OCI-LY3 (cell line): ENCODE data around the gene NCDN.
"Not testable (repeated sequence)": the region's sequence is repeated elsewhere in the genome, so short reads cannot be mapped to it uniquely, and the experiment has no call there.

ENCODE experiments used
- H2AFZ ChIP-seq: fragments of 200-600, 300-600 bp; shearing (Covaris generic); 2 replicates; pipeline ENCODE4 v1.6.0; 2014; ENCODE audit warnings: antibody characterized with exemption, low read depth, low read length
- H3K27ac ChIP-seq: fragments of 200-600, 300-600 bp; sonication (generic); 2 replicates; pipeline ENCODE4 v1.5.1; 2014; ENCODE audit warnings: mild to moderate bottlenecking, low read length, moderate library complexity, mixed read lengths
- H3K27me3 ChIP-seq: fragments of 200-600, 300-600 bp; sonication (generic); 2 replicates; pipeline ENCODE4 v1.6.1; 2014; ENCODE audit warnings: low read depth, low read length, mixed read lengths
- H3K36me3 ChIP-seq: fragments of 200-600, 300-600 bp; sonication (generic); replicated peaks from 2 replicates; pipeline ENCODE3; 2014; ENCODE audit warnings: low read depth, low read length, mixed read lengths
- H3K4me1 ChIP-seq: fragments of 300-600, 200-600 bp; sonication (generic); 2 replicates; pipeline ENCODE4 v1.6.1; 2014; ENCODE audit warnings: low read length, mixed read lengths
- H3K4me2 ChIP-seq: fragments of 200-600, 300-600 bp; sonication (generic); 2 replicates; pipeline ENCODE4 v1.6.1; 2014; ENCODE audit warnings: low read length, mixed read lengths
- H3K4me3 ChIP-seq: fragments of 300-600, 200-600 bp; sonication (generic); 2 replicates; pipeline ENCODE4 v1.5.1; 2014; ENCODE audit warnings: antibody characterized with exemption, mild to moderate bottlenecking, low read length, moderate library complexity
- H3K79me2 ChIP-seq: fragments of 300-600, 200-600 bp; shearing (Covaris generic); 2 replicates; pipeline ENCODE4 v1.6.1; 2014; ENCODE audit warnings: mild to moderate bottlenecking, low read length, mixed read lengths
- H3K9ac ChIP-seq: fragments of 300-600, 200-600 bp; shearing (Covaris generic); 2 replicates; pipeline ENCODE4 v1.6.0; 2014; ENCODE audit warnings: mild to moderate bottlenecking, low read length, moderate library complexity
- H3K9me3 ChIP-seq: fragments of 200-600, 300-600 bp; shearing (Covaris generic); 2 replicates; pipeline ENCODE4 v1.6.1; 2014; ENCODE audit warnings: low read length, mixed read lengths; ENCODE audit not compliant: insufficient read depth
- H4K20me1 ChIP-seq: fragments of 200-600, 300-600 bp; sonication (generic); 2 replicates; pipeline ENCODE4 v1.6.1; 2016; ENCODE audit warnings: low read length, mixed read lengths; ENCODE audit not compliant: insufficient read depth
- EZH2phosphoT487 ChIP-seq: fragments of 200-600 bp; shearing (Covaris generic); IDR thresholded peaks from 2 replicates; pipeline ENCODE4 v1.6.1; 2018; ENCODE audit warnings: antibody characterized with exemption, mixed run types, low read depth
- TF ChIP-seq, protein P1 (sequence below): fragments of 200-600, 300-600 bp; sonication (generic); IDR thresholded peaks from 2 replicates; pipeline ENCODE4 v1.5.1; 2014; ENCODE audit warnings: antibody characterized with exemption, low read length, low read depth

Gene NCDN

DNA sequence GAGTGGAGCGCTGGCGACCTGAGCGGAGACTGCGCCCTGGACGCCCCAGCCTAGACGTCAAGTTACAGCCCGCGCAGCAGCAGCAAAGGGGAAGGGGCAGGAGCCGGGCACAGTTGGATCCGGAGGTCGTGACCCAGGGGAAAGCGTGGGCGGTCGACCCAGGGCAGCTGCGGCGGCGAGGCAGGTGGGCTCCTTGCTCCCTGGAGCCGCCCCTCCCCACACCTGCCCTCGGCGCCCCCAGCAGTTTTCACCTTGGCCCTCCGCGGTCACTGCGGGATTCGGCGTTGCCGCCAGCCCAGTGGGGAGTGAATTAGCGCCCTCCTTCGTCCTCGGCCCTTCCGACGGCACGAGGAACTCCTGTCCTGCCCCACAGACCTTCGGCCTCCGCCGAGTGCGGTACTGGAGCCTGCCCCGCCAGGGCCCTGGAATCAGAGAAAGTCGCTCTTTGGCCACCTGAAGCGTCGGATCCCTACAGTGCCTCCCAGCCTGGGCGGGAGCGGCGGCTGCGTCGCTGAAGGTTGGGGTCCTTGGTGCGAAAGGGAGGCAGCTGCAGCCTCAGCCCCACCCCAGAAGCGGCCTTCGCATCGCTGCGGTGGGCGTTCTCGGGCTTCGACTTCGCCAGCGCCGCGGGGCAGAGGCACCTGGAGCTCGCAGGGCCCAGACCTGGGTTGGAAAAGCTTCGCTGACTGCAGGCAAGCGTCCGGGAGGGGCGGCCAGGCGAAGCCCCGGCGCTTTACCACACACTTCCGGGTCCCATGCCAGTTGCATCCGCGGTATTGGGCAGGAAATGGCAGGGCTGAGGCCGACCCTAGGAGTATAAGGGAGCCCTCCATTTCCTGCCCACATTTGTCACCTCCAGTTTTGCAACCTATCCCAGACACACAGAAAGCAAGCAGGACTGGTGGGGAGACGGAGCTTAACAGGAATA is 19.7 kb downstream of the NCDN start:
- no peaks in the 10 kb centered on the region for H3K79me2 ChIP-seq
- H3K27me3 ChIP-seq = no peaks in the 10 kb centered on the region
- H3K36me3 ChIP-seq = no peaks in the 10 kb centered on the region
- H3K9ac ChIP-seq = no peak overlapping the region
- no peaks in the 10 kb centered on the region for H4K20me1 ChIP-seq
- H2AFZ ChIP-seq = no peak overlapping the region
- H3K9me3 ChIP-seq = no peaks in the 10 kb centered on the region
- TF ChIP-seq EZH2phosphoT487 = no peak
- TF ChIP-seq, protein P1, sequence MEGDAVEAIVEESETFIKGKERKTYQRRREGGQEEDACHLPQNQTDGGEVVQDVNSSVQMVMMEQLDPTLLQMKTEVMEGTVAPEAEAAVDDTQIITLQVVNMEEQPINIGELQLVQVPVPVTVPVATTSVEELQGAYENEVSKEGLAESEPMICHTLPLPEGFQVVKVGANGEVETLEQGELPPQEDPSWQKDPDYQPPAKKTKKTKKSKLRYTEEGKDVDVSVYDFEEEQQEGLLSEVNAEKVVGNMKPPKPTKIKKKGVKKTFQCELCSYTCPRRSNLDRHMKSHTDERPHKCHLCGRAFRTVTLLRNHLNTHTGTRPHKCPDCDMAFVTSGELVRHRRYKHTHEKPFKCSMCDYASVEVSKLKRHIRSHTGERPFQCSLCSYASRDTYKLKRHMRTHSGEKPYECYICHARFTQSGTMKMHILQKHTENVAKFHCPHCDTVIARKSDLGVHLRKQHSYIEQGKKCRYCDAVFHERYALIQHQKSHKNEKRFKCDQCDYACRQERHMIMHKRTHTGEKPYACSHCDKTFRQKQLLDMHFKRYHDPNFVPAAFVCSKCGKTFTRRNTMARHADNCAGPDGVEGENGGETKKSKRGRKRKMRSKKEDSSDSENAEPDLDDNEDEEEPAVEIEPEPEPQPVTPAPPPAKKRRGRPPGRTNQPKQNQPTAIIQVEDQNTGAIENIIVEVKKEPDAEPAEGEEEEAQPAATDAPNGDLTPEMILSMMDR = no peak
- no peak overlapping the region for H3K27ac ChIP-seq
- H3K4me1 ChIP-seq = no peaks in the 10 kb centered on the region
- H3K4me2 ChIP-seq = no peak overlapping the region
- H3K4me3 ChIP-seq = no peak overlapping the region

DNA sequence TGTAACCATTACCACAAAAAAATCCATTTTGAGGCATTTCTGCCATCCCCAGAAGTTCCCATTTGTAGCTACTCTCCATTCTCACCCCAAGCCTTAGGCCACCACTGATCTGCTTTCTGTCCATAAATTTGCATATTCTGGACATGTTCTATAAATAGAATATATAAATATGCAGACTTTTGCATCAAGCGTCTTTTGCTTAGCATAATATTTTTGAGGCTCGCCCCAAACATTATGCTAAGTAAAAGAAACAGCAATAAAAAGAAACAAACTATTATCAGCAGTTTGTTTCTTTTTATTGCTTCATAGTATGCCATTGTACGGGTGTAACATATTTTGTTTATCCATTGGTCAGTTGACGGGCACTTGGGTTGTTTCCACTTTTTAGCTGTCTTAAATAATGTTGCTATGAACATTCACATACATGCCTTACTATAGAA is 23.4 kb downstream of the NCDN start:
- Histone ChIP-seq H4K20me1 (no peaks in the 10 kb centered on the region), H3K4me3 (no peak overlapping the region), H2AFZ (no peak overlapping the region), H3K79me2 (no peaks in the 10 kb centered on the region), H3K36me3 (no peaks in the 10 kb centered on the region), H3K9me3 (no peaks in the 10 kb centered on the region), H3K27me3 (no peaks in the 10 kb centered on the region), H3K4me1 (no peaks in the 10 kb centered on the region), H3K9ac (no peak overlapping the region), H3K4me2 (no peak overlapping the region), H3K27ac (no peak overlapping the region)
- TF ChIP-seq, protein P1 = no peak
- TF ChIP-seq EZH2phosphoT487 = no peak

DNA sequence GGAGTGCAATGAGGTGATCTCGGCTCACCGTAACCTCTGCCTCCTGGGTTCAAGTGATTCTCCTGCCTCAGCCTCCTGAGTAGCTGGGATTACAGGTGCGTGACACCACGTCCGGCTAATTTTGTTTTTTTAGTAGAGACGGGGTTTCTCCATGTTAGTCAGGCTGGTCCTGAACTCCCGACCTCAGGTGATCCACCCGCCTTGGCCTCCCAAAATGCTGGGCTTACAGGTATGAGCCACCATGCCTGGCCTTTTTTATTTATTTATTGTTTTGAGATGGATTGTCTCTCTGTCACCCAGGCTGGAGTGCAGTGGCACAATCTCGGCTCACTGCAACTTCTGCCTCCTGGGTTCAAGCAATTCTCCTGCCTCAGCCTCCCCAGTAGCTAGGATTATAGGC is 24.0 kb downstream of the NCDN start:
- not testable (repeated sequence) for H3K79me2 ChIP-seq, H3K4me3 ChIP-seq, H3K27ac ChIP-seq, H3K9ac ChIP-seq, H3K4me2 ChIP-seq, H4K20me1 ChIP-seq, H3K4me1 ChIP-seq, H3K27me3 ChIP-seq, H3K9me3 ChIP-seq, H3K36me3 ChIP-seq, H2AFZ ChIP-seq

GRCh38 chr1:35585281-35585680 is 27.7 kb downstream of the NCDN start:
- Histone ChIP-seq H4K20me1 (no peaks in the 10 kb centered on the region), H3K27me3 (no peaks in the 10 kb centered on the region), H3K9ac (no peak overlapping the region), H3K9me3 (no peaks in the 10 kb centered on the region), H2AFZ (no peak overlapping the region), H3K4me2 (no peak overlapping the region), H3K79me2 (no peaks in the 10 kb centered on the region), H3K4me3 (no peak overlapping the region), H3K4me1 (no peaks in the 10 kb centered on the region), H3K36me3 (no peaks in the 10 kb centered on the region), H3K27ac (no peak overlapping the region)
- TF ChIP-seq EZH2phosphoT487 = no peak
- TF ChIP-seq, protein P1 = no peak

DNA sequence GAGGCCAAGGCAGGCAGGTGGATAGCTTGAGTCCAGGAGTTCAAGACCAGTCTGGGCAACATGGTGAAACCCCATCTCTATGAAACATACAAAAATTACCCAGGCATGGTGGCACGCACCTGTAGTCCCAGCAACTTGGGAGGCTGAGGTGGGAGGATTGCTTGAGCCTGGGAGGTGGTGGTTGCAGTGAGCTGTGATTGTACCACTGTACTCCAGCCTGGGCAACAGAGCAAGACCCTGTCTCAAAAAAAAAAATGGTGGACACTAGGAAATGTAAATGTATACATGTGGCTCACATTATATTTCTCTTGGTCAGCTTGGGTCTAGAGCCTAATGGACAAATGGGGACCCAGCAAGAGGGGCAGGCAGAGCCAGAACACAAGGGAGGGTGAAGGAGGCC is 28.2 kb downstream of the NCDN start:
- H2AFZ ChIP-seq, H3K9me3 ChIP-seq, H3K4me2 ChIP-seq, H3K79me2 ChIP-seq, H3K27me3 ChIP-seq, H3K9ac ChIP-seq, H3K36me3 ChIP-seq, H3K27ac ChIP-seq, H3K4me1 ChIP-seq, H4K20me1 ChIP-seq, H3K4me3 ChIP-seq: not testable (repeated sequence)
